GM19455 (cell line): Measurements from ENCODE around the gene HRAS.
"Not testable (repeated sequence)": the region's sequence is repeated elsewhere in the genome, so short reads cannot be mapped to it uniquely, and the experiment has no call there.

ENCODE experiments used
- ATAC-seq: cut with Tn5 transposase; IDR thresholded peaks from one replicate; pipeline ENCODE4 v1.9.1; 2021; ENCODE audit not compliant: unreplicated experiment

The HRAS gene

DNA sequence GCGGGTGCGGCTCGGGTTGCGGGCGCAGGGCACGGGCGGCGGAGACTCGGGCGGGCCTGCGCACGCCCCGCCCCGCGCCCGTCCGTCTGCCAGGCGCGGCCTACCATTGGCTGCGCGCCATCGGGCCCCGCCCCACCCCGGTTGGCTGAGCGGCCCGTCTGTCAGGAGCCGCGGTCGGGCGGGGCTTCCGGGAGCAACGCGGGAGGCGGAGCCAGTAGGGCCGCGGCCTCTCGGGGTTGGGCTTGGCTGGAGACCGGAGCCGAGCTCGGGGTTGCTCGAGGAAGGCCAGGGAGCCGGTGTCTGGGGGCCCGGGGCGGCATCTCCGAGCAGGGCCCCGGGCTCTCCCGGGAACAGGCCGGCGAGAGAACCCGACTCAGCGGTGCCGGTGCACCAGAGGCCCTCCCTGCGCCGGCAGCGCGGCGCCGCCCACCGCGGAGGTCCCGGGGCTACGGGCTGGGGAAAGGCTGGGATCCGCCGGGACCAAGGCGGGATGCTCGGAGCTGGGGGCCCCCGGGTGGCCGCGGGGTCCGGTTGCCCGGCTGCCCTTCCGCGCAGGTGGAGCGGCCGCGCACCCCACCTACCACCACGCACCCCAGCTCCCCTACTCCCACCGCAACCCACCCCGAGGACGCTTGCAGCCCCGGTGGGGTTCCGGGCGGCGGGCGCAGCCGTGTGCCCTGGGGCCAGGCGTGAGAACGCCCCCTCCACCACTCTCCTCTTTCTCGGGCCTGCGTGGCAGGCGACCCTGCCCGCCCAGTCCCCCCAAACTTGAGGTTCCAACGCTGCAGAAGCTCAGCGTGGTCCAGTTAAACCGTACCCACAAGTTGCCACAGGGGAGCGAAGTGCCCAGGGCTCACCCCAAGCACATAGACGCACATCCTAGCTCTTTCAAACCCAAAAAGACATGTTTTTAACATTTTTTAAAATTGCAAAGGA, at the start of gene HRAS:
TSS of gene HRAS (minus strand) at position 58 of the 936 bp plus-strand sequence.
- peak; percentile 62 for ATAC-seq

DNA sequence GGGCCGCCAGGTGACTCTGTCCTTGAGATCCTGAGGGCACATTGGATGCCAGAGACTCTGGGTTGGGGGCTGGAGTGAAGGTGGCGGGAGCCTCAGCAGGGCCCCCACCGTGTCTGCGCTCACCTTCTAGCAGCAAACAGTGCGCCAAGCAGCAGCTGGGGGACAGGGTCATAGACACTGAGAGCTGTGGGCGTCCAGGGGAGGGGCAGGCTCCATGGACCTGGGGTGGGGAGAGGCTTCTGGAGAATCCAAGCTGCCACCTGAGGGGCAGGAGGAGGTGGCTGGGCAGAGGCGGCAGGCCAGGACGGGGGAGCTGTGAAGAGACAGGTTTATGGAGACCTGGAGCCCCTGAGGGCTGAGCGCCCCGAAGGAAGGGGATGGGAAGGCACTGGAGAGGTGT, 48.9 kb upstream of the HRAS start:
- no peak for ATAC-seq

DNA sequence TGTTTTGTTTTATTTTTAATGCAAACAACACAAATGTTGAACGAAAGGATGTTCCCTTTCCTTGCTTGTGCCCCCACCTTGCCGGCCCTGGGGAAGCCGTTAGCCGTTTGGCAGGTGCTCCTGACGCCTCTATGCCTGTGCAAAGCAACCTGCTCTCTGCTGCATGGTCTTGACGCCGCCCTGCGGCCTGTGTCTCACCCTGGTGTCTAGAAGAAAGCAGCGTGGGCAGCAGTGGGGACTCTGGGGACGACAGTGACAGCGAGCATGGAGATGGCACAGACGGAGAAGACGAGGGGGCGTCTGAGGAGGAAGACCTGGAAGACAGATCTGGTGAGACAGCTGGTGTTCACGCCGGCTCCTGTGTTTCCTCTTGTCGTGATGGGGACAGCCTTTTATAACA, 46.4 kb upstream of the HRAS start:
- no peak for ATAC-seq

GRCh38 chr11:581342-581741, 46.0 kb upstream of the HRAS start:
- ATAC-seq = no peak

DNA sequence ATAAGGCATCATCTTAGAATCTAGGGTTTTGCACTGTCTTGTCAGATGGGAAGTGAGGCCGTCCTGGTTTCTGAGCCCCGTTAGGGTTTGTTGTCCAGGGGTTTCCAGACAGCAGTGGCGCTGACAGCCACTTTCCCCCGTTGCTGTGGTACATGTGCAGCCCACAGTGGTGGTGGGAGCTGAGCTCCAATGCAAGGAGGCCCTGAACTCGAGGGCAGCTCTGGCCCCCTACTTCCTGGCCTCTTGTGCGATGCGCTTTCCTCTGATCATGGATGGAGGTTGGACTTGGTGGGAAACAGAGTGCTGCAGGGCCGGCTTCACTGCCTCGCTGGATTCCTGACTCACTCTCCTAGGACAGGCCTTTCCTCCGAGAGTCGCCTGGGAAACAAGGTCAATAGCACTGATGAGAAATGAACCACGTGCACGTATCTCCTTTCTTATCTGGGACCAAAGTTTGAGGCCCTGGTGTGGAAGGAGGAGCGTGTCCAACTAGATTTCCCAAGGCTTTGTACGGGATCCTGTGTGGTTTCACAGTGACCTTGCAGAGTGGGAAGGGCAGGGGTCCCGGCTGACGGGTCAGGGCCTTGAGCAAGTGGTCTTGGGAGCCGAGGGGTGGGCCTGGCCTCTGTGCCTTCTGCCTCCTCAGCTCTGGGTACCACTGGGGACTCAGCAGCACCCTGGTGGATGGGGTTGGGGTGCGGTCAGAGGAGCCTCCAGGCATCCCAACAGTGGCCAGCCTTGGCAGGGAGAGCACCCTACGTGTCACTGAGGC, 44.6 kb upstream of the HRAS start:
- no peak for ATAC-seq

DNA sequence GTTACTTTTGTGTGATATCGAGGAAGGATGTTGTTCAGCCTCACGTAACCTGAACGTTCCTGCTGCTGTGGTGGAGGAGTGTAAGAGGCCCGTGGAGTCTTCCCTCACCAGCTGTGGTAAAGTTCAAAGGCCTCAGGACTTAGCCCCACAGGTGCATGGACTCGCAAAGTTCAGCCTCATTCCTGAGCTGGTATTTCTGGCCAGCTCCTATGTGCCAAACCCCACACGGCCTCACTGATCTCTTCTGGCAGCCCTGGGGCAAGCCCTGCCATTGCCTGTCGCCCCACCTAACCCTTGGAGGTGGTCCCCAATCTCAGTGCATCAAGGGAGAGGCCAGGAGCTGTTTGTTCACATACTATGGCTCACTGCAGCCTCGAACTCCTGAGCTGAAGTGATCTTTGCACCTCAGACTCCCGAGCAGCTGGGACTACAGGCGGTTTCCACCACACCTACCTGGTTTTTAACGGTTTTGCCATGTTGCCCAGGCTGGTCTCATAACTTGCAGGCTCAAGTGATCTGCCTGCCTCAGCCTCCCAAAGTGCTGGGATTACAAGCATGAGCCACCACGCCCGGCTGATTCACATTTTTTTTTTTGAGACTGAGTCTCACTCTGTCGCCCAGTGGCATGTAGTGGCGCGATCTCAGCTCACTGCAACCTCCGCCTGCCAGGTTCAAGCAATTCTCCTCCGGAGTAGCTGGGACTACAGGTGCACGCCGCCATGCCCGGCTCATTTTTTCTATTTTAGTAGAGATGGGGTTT, 43.1 kb upstream of the HRAS start:
- ATAC-seq = no peak

- ATAC-seq = no peak
Measured at GRCh38 chr11:577611-577894, 42.2 kb upstream of the HRAS start.

GRCh38 chr11:576811-577610, 41.6 kb upstream of the HRAS start:
- ATAC-seq = no peak

DNA sequence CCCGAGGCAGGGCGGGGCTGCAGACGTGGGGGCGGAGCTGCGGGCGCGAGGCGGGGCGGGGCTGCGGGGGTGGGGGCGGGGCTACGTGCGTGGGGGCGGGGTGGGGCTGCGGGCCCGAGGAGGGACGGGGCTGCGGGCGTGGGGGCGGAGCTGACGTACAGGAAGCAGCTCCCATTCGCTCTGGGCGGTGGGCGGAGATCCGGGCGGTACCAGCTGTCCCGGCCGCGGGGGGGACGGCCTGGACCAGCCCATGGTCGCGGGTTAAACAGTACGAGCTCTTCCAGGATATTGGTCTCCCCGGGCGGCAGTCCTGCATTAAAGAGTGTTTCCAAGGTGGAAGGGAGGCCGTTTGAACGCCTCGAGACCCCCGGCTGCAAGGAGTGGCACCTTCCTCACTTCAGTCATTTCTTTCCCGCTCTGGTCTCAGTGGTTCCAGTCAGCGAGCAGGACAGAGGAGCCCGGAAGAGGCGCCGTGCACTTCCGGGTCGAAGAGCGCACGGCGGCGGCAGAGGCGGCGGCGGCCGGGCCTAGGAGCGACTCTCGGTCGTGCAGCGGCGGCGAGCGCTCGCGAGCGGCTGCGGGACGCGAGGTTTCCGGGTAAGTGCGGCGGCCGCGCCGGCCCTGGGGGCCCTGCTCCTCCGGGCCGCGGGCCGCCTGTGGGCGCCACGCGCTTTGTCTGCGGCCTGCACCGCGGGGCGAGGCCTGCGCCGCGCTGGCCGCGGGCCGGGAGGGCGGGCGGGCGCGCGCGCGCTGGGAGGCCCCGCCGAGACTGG, 40.8 kb upstream of the HRAS start, which contains the start of gene PHRF1:
TSS of gene PHRF1 (plus strand) at position 475 of the 773 bp plus-strand sequence. CDS start 5,043 bp downstream, outside the sequence.
- ATAC-seq = peak; percentile 78

DNA sequence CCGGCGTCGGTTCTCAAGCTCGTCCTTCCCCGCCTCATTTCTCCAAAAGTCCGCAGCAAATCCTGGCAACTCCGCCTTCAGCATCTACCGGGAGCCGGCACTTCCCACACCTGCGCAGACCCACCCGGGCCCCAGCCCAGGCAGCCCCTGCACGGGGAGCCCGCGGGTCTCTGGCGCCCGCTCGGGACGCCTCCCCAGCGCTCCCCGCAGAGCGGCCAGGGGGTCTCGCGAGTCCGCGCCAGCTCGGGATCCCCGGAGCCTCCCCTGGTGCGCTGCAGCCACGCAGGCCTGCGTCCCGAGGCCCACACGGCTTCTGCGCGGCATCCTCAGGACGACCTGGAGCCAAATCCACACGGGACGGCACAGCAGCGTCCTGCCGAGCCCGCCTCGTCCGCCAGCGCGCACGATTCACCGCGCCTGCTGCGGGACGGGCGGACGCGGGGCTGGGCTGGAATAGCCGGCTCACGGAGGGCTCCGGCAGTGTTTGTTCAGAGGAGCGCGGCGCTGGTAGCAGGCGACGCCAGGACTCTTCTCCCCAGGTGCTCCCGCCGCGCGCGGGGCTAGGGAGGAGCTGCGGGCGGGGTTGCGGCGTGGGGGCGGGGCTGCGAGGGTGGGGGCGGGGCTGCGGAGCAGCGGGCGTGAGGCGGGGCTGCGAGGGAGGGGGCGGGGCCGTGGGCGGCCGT, 40.1 kb upstream of the HRAS start:
- peak; percentile 40 for ATAC-seq

GRCh38 chr11:574632-575312, 39.4 kb upstream of the HRAS start:
- ATAC-seq = no peak

GRCh38 chr11:574031-574570, 38.7 kb upstream of the HRAS start:
- not testable (repeated sequence) for ATAC-seq

DNA sequence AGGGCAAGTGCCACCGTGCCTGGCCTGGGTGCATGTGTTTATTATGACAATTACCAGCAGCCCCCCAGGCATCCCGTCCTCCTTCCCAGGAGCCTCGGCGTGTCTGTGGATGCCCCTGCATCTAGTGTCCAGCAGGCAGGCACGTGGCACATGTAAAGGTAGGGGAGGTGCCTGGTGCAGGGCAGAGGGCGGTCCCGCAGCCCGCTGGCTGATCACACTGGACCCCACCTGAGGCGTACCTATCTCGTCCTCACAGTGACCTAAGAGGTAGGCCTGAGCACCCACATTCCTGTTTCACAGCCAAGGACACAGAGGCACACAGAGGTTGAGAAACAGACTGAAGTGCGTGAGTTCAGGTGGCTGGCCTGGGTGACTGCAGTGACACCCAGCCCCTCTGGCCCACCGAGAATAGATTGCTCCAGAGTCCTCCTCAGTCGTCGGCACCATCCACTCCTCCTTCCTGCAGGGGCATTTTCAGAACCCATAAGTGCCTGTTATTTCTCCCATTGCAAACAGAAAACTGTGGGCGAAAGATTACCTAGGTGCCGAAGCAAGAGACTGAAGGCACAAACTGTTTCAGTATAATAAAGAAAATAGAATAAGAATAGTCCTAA, 37.9 kb upstream of the HRAS start:
- ATAC-seq = no peak

DNA sequence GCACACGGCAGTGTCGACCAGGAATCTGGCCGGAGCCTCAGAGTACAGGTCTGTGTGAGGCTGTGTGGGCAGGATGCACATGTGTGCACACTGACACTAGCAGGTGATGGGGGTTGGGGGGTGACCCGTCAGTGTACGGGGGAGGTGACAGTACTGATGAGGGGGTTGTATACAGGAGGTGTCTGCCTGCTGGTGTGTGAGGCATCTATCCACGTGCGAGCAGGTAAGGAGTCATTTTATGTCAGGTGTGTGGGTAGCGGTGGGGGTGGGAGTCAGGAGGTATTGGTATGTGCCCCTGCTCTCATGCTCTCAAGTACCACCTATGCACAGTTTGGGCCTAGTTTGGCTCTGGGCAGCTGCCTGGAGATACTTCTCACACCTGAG, 36.4 kb upstream of the HRAS start:
- ATAC-seq = no peak

DNA sequence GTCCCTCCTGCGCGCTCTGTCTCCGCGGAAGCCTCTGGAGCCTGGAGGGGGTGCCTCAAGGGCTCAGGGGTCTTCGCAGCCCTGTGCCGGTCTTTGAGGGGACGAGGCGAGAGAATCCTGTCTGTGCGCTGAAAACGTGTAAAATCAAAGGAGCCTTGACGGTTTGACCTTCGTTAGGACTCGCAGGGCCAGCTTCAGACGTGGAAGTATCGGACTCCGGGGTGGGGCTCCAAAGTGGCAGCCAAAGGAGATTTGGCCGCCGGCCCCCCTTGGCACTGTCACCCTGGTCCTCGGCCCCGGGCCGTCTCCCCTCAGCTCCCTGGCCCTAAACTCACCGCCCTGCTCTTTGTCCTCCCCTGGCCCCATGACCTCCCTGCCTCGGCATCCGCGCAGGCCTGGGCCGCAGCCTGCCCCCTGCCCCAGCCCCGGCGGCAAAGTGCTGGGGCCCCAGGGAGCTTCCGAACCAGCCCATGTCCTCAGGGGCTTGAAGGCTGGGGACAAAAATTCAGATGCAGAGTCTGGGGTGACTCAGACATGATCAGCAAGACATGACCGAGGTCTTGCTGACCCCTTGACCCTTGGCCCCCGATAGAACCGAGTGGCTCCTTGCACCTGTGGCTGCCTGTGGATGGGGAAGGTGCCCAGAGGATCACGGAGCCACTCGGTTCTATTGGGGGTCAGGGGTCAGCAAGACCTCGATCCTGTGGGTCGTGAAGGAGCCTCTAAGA, 33.9 kb upstream of the HRAS start:
- peak; percentile 2 for ATAC-seq

- ATAC-seq = peak; percentile 76
Measured at GRCh38 chr11:568306-569157, 33.2 kb upstream of the HRAS start.
